H1 (cell line): ENCODE measurements around the gene ARHGAP12. TPM values are rescaled to one million over a fixed set of nuclear protein-coding genes. Genes with fewer than 3 reads are reported as not detected.

Experiments
- CTCF ChIA-PET: fragments of 300-600 bp; sonication (Branson Sonifier 250); formaldehyde crosslinking; loops from one replicate; lab custom pipeline; 2021; ENCODE audit not compliant: partially characterized antibody; lab: Charles Lee
- POLR2A ChIA-PET: fragments of 300-600 bp; sonication (Branson Sonifier 250); formaldehyde crosslinking; loops from one replicate; lab custom pipeline; 2021; ENCODE audit warnings: inconsistent platforms; ENCODE audit not compliant: partially characterized antibody; lab: Charles Lee
- DNase-seq, 2 experiments: peaks; one replicate each; pipeline versions ENCODE4 v3.0.0 to v3.0.0-alpha.2; 2010 to 2022; ENCODE audit warnings: low spot score in 2 of 2, low read depth in 1 of 2, mixed read lengths in 1 of 2
- FAIRE-seq: peaks from 2 replicates; lab custom pipeline; 2011; peaks lifted over from hg19 to GRCh38; lab: Jason Lieb, UNC
- H2AFZ ChIP-seq: 2 replicates; pipeline ENCODE4 v1.8.1; 2012; ENCODE audit warnings: low read length, inconsistent platforms
- H2AK5ac ChIP-seq: 2 replicates; pipeline ENCODE4 v1.6.1; 2013; ENCODE audit warnings: low read depth, low read length
- H2BK120ac ChIP-seq: replicated peaks from 2 replicates; pipeline ENCODE3; 2013; ENCODE audit warnings: low read depth, low read length, inconsistent platforms
- H2BK12ac ChIP-seq: 2 replicates; pipeline ENCODE4 v1.6.1; 2013; ENCODE audit warnings: low read depth, low read length
- H2BK15ac ChIP-seq: 2 replicates; pipeline ENCODE4 v1.6.1; 2013; ENCODE audit warnings: low read length
- H2BK20ac ChIP-seq: 2 replicates; pipeline ENCODE4 v1.6.1; 2013; ENCODE audit warnings: low read length
- H2BK5ac ChIP-seq: 2 replicates; pipeline ENCODE4 v1.6.1; 2013; ENCODE audit warnings: low read depth, low read length
- H3K14ac ChIP-seq: 2 replicates; pipeline ENCODE4 v1.6.1; 2013; ENCODE audit warnings: inconsistent platforms; ENCODE audit not compliant: insufficient read length
- H3K18ac ChIP-seq: 2 replicates; pipeline ENCODE4 v1.6.1; 2013; ENCODE audit warnings: low read length; ENCODE audit errors: extremely low read depth
- H3K23ac ChIP-seq: 2 replicates; pipeline ENCODE4 v1.6.1; 2013; ENCODE audit warnings: inconsistent platforms; ENCODE audit not compliant: insufficient read length
- H3K23me2 ChIP-seq: 2 replicates; pipeline ENCODE4 v1.6.1; 2013; ENCODE audit warnings: low read depth, low read length
- H3K27ac ChIP-seq: 2 replicates; pipeline ENCODE4 v1.6.1; 2011; ENCODE audit warnings: low read depth, low read length, inconsistent platforms
- H3K27me3 ChIP-seq, 4 experiments: replicated peaks in 1 of 4; 1 replicate in 1 of 4; 2 replicates in 3 of 4; pipeline versions ENCODE4 v1.6.1 to v1.8.1; 2011 to 2013; ENCODE audit warnings: low read length in 3 of 4, mild to moderate bottlenecking in 3 of 4, inconsistent platforms in 2 of 4, mixed read lengths in 2 of 4, moderate library complexity in 1 of 4; ENCODE audit not compliant: control insufficient read depth in 3 of 4, insufficient read depth in 3 of 4; ENCODE audit errors: extremely low read depth in 1 of 4
- H3K36me3 ChIP-seq, 4 experiments: 2 replicates each; pipeline versions ENCODE4 v1.6.1 to v1.8.1; 2011 to 2013; ENCODE audit warnings: mild to moderate bottlenecking in 4 of 4, low read length in 3 of 4, moderate library complexity in 2 of 4, control low read depth in 1 of 4, inconsistent platforms in 1 of 4; ENCODE audit not compliant: insufficient read depth in 4 of 4, control insufficient read depth in 2 of 4
- H3K4ac ChIP-seq: replicated peaks from 2 replicates; pipeline ENCODE3; 2013; ENCODE audit warnings: low read length, low read depth, mixed read lengths, inconsistent platforms; ENCODE audit not compliant: insufficient read length
- H3K4me1 ChIP-seq, 4 experiments: replicated peaks in 1 of 4; 1 replicate in 1 of 4; 2 replicates in 3 of 4; pipeline versions ENCODE4 v1.6.1 to v1.8.1; 2011 to 2013; ENCODE audit warnings: low read length in 3 of 4, inconsistent platforms in 2 of 4, mixed read lengths in 1 of 4; ENCODE audit not compliant: insufficient read depth in 4 of 4, control insufficient read depth in 3 of 4
- H3K4me2 ChIP-seq, 2 experiments: 2 replicates each; pipeline versions ENCODE4 v1.6.1 to v1.8.1; 2011 to 2013; ENCODE audit warnings: low read depth in 2 of 2, low read length in 2 of 2, control low read depth in 1 of 2, inconsistent platforms in 1 of 2, mild to moderate bottlenecking in 1 of 2; ENCODE audit not compliant: insufficient read depth in 1 of 2
- H3K4me3 ChIP-seq, 4 experiments: fragments of 200-600, 300-600 bp in 1 of 4; sonication (generic), shearing (Covaris generic), sonication (Bioruptor Twin) in 1 of 4; 2 replicates each; pipeline versions ENCODE4 v1.5.1 to v1.8.1; 2011 to 2016; ENCODE audit warnings: low read length in 4 of 4, low read depth in 3 of 4, control low read depth in 2 of 4, inconsistent platforms in 2 of 4, mild to moderate bottlenecking in 2 of 4, mixed read lengths in 1 of 4, moderate library complexity in 1 of 4; ENCODE audit not compliant: insufficient read depth in 2 of 4; ENCODE audit errors: extremely low read depth in 1 of 4
- H3K56ac ChIP-seq: replicated peaks from 2 replicates; pipeline ENCODE3; 2013; ENCODE audit warnings: low read depth, mild to moderate bottlenecking, mixed read lengths, low read length, inconsistent platforms; ENCODE audit not compliant: insufficient read length
- H3K79me1 ChIP-seq: 2 replicates; pipeline ENCODE4 v1.6.1; 2013; ENCODE audit warnings: low read depth, low read length, control low read depth
- H3K79me2 ChIP-seq, 2 experiments: 2 replicates each; pipeline versions ENCODE4 v1.6.1 to v1.8.1; 2012 to 2013; ENCODE audit warnings: low read length in 2 of 2, mild to moderate bottlenecking in 2 of 2, inconsistent platforms in 1 of 2; ENCODE audit not compliant: insufficient read depth in 2 of 2, control insufficient read depth in 1 of 2
- H3K9ac ChIP-seq, 4 experiments: replicated peaks in 1 of 4; 1 replicate in 1 of 4; 2 replicates in 3 of 4; pipeline versions ENCODE4 v1.6.1 to v1.8.1; 2011 to 2013; ENCODE audit warnings: low read depth in 3 of 4, low read length in 3 of 4, control low read depth in 2 of 4, mild to moderate bottlenecking in 2 of 4, moderate library complexity in 2 of 4, inconsistent platforms in 1 of 4; ENCODE audit errors: extremely low read depth in 1 of 4
- H3K9me3 ChIP-seq, 2 experiments: 2 replicates each; pipeline versions ENCODE4 v1.6.1 to v1.8.1; 2012 to 2013; ENCODE audit warnings: mild to moderate bottlenecking in 2 of 2, moderate library complexity in 2 of 2, control low read depth in 1 of 2, inconsistent platforms in 1 of 2, low read depth in 1 of 2, low read length in 1 of 2, mixed read lengths in 1 of 2; ENCODE audit not compliant: insufficient read depth in 2 of 2
- H4K20me1 ChIP-seq, 2 experiments: replicated peaks in 1 of 2; 2 replicates each; pipeline versions ENCODE3 to v1.8.1; 2011 to 2013; ENCODE audit warnings: inconsistent platforms in 2 of 2, low read length in 2 of 2, mild to moderate bottlenecking in 1 of 2; ENCODE audit not compliant: insufficient read depth in 2 of 2, control insufficient read depth in 1 of 2
- H4K5ac ChIP-seq: 2 replicates; pipeline ENCODE4 v1.6.1; 2013; ENCODE audit warnings: low read length, low read depth, mixed read lengths, inconsistent platforms; ENCODE audit not compliant: insufficient read length
- H4K8ac ChIP-seq: 2 replicates; pipeline ENCODE4 v1.8.0; 2013; ENCODE audit warnings: mild to moderate bottlenecking, moderate library complexity, low read length, inconsistent platforms; ENCODE audit not compliant: insufficient read depth; ENCODE audit errors: extremely low read depth
- H4K91ac ChIP-seq: replicated peaks from 2 replicates; pipeline ENCODE3; 2013; ENCODE audit warnings: low read length, mixed read lengths, inconsistent platforms; ENCODE audit not compliant: insufficient read length
- ATF2 ChIP-seq: IDR thresholded peaks from 2 replicates; pipeline ENCODE4 v1.6.1; 2012; ENCODE audit warnings: low read length, inconsistent platforms
- CBX5 ChIP-seq: fragments of 300-800, 300-1000 bp; sonication (generic); IDR thresholded peaks from 2 replicates; pipeline ENCODE4 v1.7.1; 2016; ENCODE audit warnings: antibody characterized with exemption, low read length, low read depth
- EGR1 ChIP-seq: IDR thresholded peaks from 2 replicates; pipeline ENCODE4 v1.6.1; 2011; ENCODE audit warnings: low read depth, low read length, borderline replicate concordance
- GTF2F1 ChIP-seq: IDR thresholded peaks from 2 replicates; pipeline ENCODE4 v1.6.1; 2012; ENCODE audit warnings: low read depth, low read length, improper control_type of control experiment, borderline replicate concordance
- HDAC2 ChIP-seq, 2 experiments: fragments of 300-600 bp in 1 of 2; sonication (generic) in 1 of 2; IDR thresholded peaks; 2 replicates each; pipeline ENCODE4 v1.6.1; 2011 to 2012; ENCODE audit warnings: low read depth in 2 of 2, low read length in 2 of 2, mild to moderate bottlenecking in 2 of 2, moderate library complexity in 2 of 2, borderline replicate concordance in 1 of 2, inconsistent platforms in 1 of 2
- KDM4A ChIP-seq: IDR thresholded peaks from one replicate; pipeline ENCODE4 v1.7.1; 2012; ENCODE audit warnings: low read depth, mild to moderate bottlenecking, moderate library complexity, low read length, inconsistent platforms; ENCODE audit not compliant: severe bottlenecking
- RAD21 ChIP-seq, 2 experiments: IDR thresholded peaks in 1 of 2; conservative IDR thresholded peaks in 1 of 2; 2 replicates each; pipeline ENCODE4 v1.6.1; 2011; ENCODE audit warnings: low read depth in 2 of 2, low read length in 2 of 2, improper control_type of control experiment in 1 of 2, inconsistent platforms in 1 of 2, mild to moderate bottlenecking in 1 of 2, moderate library complexity in 1 of 2
- SIX5 ChIP-seq: IDR thresholded peaks from 2 replicates; pipeline ENCODE4 v1.6.1; 2011; ENCODE audit warnings: mild to moderate bottlenecking, low read depth, low read length
- SUZ12 ChIP-seq: fragments of 200-600 bp; sonication (generic); IDR thresholded peaks from 2 replicates; pipeline ENCODE4 v1.6.1; 2012; ENCODE audit warnings: mild to moderate bottlenecking, inconsistent platforms, low read length, moderate library complexity, mixed read lengths
- WGBS, 2 experiments: shearing (Covaris generic) in 1 of 2; methylation state at CpG; one replicate each; pipeline versions ENCODE4 v1.1.6 to v1.1.7; 2013 to 2015; ENCODE audit warnings: low lambda C conversion rate in 2 of 2, mixed read lengths in 2 of 2, inconsistent platforms in 1 of 2, low coverage in 1 of 2, missing lambda C conversion rate in 1 of 2; ENCODE audit not compliant: insufficient replicate concordance in 2 of 2, insufficient coverage in 1 of 2, insufficient read length in 1 of 2; ENCODE audit errors: extremely low coverage in 1 of 2, missing lambda C conversion rate in 1 of 2; 5-methylcytosine and 5-hydroxymethylcytosine counted together
- polyA plus RNA-seq, 7 experiments: library from polyadenylated mRNA; depleted of rRNA in 3 of 7; stranded (reverse) in 5 of 7; unstranded in 2 of 7; fragments of >200 nt in 5 of 7; fragments of 200-250 nt in 2 of 7; gene quantifications; 1 replicate in 5 of 7; 2 replicates in 1 of 7; 4 replicates in 1 of 7; pipeline versions ENCODE4 v1.2.1 to v1.2.3, GENCODE V29; 2011 to 2013; ENCODE audit warnings: missing spikeins in 2 of 7, mixed read lengths in 2 of 7
- total RNA-seq: library from RNA; stranded (reverse); fragmentation: NEBNext Ultra II Directional; extraction: Animal tissue kit (Norgen Biotek cat#: 25700); gene quantifications from 2 replicates; pipeline ENCODE4 v1.2.1, GENCODE V29; 2021

The ARHGAP12 gene
- total and polyA plus RNA-seq, 2 of the 8 experiments (the other 6 are each of a cell fraction or from before 2014, with no cell fraction given): 10.1 to 39.0 TPM

- H2BK120ac ChIP-seq: no peak overlapping the region
- no peaks in the 10 kb centered on the region for H4K20me1 ChIP-seq
- no peaks in the 10 kb centered on the region; a peak in 1 of 7 replicates for H3K27me3 ChIP-seq
- H3K14ac ChIP-seq: no peak overlapping the region
- H4K5ac ChIP-seq: no peak overlapping the region
- H2BK15ac ChIP-seq: 0 out of 2 replicates have a peak overlapping the region, but pooled peaks have one; percentile 50
- H3K27ac ChIP-seq: no peak overlapping the region
- peaks cover 0 to 3% (median under 1%) of the 10 kb centered on the region in 4 experiments; a peak in 4 of 7 replicates for H3K4me1 ChIP-seq
- ChIA-PET CTCF (interaction anchor here (1.2 kb wide), 1 partner anchor 297 kb away, joined by 3 read pairs; no protein-coding TSS in a partner anchor), POLR2A (no interaction called here)
- no peak for FAIRE-seq
- no peak overlapping the region for H3K4ac ChIP-seq
- no peak overlapping the region for H2BK5ac ChIP-seq
- H2BK12ac ChIP-seq: no peak overlapping the region; the same call in 1 of the 2 replicates
- H2AK5ac ChIP-seq: no peak overlapping the region
- H2AFZ ChIP-seq: peak overlapping the region; percentile 84
- no peak overlapping the region for H3K9ac ChIP-seq
- H3K4me3 ChIP-seq: no peak overlapping the region
- H4K8ac ChIP-seq: peak overlapping the region; percentile 86
- H3K56ac ChIP-seq: no peak overlapping the region
- H4K91ac ChIP-seq: peak overlapping the region; percentile 15
- no peaks in the 10 kb centered on the region; the same call in 1 of the 2 replicates for H3K79me1 ChIP-seq
- no peaks in the 10 kb centered on the region for H3K23me2 ChIP-seq
- H3K4me2 ChIP-seq: no peak overlapping the region
- no peaks in the 10 kb centered on the region for H3K36me3 ChIP-seq
- WGBS, 2 experiments: 88% methylated on average over 7 of the region's 9 CpGs; no CpG with 5 or more reads in 1 of the 2 experiments
- peaks cover 5% of the 10 kb centered on the region in 2 experiments; a peak in 2 of 4 replicates for H3K9me3 ChIP-seq
- no peak overlapping the region for H3K23ac ChIP-seq
- no peak overlapping the region for H3K18ac ChIP-seq
- H2BK20ac ChIP-seq: 0 out of 2 replicates have a peak overlapping the region, but pooled peaks have one; percentile 40
- TF ChIP-seq EGR1 (no peak), SUZ12 (no peak), CBX5 (no peak), ATF2 (no peak), SIX5 (no peak), GTF2F1 (no peak), KDM4A (no peak), RAD21 (IDR thresholded peaks at IDR 0.05 in 1 of 2, conservative IDR thresholded peaks at IDR 0.05 in 1 of 2; ENCODE audit: low read depth in 2 of 2, low read length in 2 of 2) (no peak), HDAC2 (IDR thresholded peaks at IDR 0.05; ENCODE audit: borderline replicate concordance in 1 of 2, low read depth in 2 of 2, low read length in 2 of 2) (no peak)
- TF ChIP-seq, all 59 proteins: peak for 0
- DNase-seq: no peak
- H3K79me2 ChIP-seq: no peaks in the 10 kb centered on the region
Measured at GRCh38 chr10:31765541-31765940, 163.1 kb downstream of the ARHGAP12 start.
